ENCODE results near the gene PISD. TPM values are rescaled to one million over a fixed set of nuclear protein-coding genes. Genes with fewer than 3 reads are reported as not detected.
A peak's percentile ranks its signal among the peaks of the same experiment; 100 is the strongest.

The PISD gene
- total and polyA plus RNA-seq, 12 donors, result 25.1 to 99.5 (median 64.8) TPM

DNA sequence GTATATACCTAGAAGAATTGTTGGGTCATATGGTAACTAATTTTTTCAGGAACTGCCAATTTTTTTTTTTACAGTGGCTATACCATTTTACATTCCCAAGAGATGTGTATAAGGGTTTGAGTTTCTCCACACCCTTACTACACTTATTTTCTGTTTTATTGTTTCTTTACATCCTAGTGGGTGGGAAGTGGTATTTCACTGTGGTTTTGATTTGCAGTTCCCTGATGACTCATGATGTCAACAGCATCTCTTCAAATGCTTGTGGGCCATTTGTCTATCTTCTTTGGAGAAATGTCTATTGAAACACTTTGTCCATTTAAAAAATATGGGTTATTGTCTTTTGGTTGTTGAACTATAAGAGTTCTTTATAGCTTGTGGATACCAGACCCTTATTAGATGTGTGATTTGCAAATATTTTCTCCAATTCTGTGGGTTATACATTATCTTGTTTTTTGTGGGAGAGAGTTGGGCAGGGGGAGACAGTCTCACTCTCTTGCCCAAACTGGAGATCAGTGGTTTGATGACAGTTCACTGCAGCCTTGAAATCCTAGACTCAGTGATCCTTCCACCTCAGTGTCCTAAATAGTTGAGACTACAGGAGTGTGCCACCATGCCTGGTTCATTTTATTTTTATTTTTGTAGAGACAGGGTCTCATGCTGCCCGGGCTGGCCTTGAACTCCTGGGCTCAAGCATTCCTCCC is 30.3 kb upstream of the PISD start:
- Histone ChIP-seq H3K27me3 (no peaks in the 10 kb centered on the region), H3K9me3 (replicated peaks in 1 of 3) (no peaks in the 10 kb centered on the region), H3K4me3 (no peak overlapping the region), H3K27ac (no peak overlapping the region), H3K4me1 (replicated peaks in 1 of 2) (no peaks in the 10 kb centered on the region), H3K36me3 (replicated peaks in 1 of 2) (peaks cover 0 to 55% of the 10 kb centered on the region in 2 donors)
- WGBS, 4 donors, result 59 to 76% (median 66%) methylated on average over 1 of the region's 1 CpG
- no peak for DNase-seq
- intact Hi-C loops (cut with DNase I), result no loop called here
- TF ChIP-seq POLR2A (IDR thresholded peaks at IDR 0.05), result no peak

DNA sequence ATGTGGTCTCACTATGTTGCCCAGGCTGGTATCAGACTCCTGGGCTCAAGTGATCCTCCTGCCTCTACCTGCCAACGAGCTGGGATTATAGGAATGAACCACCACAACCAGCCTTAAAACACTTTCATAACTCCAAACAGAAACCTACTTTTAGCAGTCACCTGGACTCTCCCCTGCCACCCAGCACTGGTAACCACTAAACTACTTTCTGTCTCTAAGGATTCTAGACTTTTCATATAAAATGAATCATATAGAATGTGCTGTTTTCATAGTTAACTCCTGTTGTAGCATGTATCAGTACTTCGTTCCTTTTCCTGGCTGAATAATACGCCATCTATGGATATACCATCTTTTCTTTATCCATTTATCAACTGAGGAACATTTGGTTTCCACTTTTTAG is 29.4 kb upstream of the PISD start:
- WGBS, 4 donors, result 92 to 100% (median 98%) methylated on average over 3 of the region's 3 CpGs
- no peak overlapping the region for H3K4me3 ChIP-seq
- no peak overlapping the region for H3K27ac ChIP-seq
- DNase-seq, result no peak
- TF ChIP-seq, protein P1, sequence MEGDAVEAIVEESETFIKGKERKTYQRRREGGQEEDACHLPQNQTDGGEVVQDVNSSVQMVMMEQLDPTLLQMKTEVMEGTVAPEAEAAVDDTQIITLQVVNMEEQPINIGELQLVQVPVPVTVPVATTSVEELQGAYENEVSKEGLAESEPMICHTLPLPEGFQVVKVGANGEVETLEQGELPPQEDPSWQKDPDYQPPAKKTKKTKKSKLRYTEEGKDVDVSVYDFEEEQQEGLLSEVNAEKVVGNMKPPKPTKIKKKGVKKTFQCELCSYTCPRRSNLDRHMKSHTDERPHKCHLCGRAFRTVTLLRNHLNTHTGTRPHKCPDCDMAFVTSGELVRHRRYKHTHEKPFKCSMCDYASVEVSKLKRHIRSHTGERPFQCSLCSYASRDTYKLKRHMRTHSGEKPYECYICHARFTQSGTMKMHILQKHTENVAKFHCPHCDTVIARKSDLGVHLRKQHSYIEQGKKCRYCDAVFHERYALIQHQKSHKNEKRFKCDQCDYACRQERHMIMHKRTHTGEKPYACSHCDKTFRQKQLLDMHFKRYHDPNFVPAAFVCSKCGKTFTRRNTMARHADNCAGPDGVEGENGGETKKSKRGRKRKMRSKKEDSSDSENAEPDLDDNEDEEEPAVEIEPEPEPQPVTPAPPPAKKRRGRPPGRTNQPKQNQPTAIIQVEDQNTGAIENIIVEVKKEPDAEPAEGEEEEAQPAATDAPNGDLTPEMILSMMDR (IDR thresholded peaks at IDR 0.05), result no peak
- no peak for TF ChIP-seq POLR2A (IDR thresholded peaks at IDR 0.05)
- H3K9me3 ChIP-seq (replicated peaks in 1 of 3), result no peaks in the 10 kb centered on the region
- peaks cover 0 to 54% of the 10 kb centered on the region in 2 donors for H3K36me3 ChIP-seq (replicated peaks in 1 of 2)
- no peaks in the 10 kb centered on the region for H3K4me1 ChIP-seq (replicated peaks in 1 of 2)
- no peaks in the 10 kb centered on the region for H3K27me3 ChIP-seq
- intact Hi-C loops (cut with DNase I), result no loop called here

DNA sequence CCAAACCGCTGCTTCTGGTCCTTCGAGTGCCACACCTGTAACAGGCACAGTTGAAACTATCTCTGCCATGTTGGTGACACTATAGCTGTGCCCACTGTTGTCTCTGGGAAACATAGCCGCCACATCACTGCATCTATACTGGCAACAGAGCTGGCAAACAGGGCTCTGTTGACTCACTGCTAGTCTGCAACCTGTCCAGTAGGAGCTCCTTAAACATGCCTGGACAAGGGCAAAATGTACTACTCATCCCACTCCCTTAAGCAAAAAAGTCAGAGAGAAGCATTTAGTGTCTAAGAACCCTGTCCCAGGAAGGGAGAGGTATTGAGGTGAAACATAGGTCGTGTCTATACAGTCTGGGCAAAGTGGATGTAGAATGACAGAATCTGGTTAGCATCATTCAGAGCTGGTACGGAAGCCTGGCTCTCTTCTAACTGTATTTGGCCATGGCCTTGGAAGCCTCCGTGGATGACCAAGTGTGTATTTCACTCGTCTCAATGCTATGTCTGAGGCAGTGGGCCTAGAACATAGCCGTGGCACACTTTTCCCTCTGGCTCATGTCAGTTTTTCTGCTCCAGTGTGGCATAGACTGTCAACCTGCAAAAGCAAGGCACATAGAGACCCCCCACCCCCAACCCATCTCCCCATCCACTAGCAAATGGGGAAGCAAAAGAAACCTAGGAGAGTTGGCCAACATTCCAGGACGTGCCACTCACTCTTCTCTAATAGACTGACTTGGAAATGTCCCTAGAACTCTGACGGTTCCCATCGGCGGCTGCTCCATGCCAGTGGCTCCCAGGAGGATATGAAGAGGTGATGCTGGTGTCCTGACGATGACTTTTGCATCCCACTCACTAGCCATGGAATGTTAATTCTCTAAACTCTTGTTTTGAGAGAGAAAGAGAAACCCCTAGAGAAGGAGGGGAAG is 21.4 kb upstream of the PISD start:
- peaks cover 14 to 26% of the 10 kb centered on the region in 2 donors for H3K4me1 ChIP-seq (replicated peaks in 1 of 2)
- H3K27me3 ChIP-seq, result no peaks in the 10 kb centered on the region
- DNase-seq, result no peak
- no peak overlapping the region for H3K4me3 ChIP-seq
- peaks cover 0 to 47% of the 10 kb centered on the region in 2 donors for H3K36me3 ChIP-seq (replicated peaks in 1 of 2)
- TF ChIP-seq, protein P1 (IDR thresholded peaks at IDR 0.05), result no peak
- no peak for TF ChIP-seq POLR2A (IDR thresholded peaks at IDR 0.05)
- no peaks in the 10 kb centered on the region for H3K9me3 ChIP-seq (replicated peaks in 1 of 3)
- peak overlapping the region in 3 of 5 donors; percentile 12 to 71 (median 18) for H3K27ac ChIP-seq
- WGBS, 4 donors, result 74 to 84% (median 83%) methylated on average over 13 of the region's 13 CpGs
- intact Hi-C loops (cut with DNase I), result loop anchor here in 1 of 2 donors (10.0 kb wide), 1 partner anchor 61 kb away; no protein-coding TSS in a partner anchor

DNA sequence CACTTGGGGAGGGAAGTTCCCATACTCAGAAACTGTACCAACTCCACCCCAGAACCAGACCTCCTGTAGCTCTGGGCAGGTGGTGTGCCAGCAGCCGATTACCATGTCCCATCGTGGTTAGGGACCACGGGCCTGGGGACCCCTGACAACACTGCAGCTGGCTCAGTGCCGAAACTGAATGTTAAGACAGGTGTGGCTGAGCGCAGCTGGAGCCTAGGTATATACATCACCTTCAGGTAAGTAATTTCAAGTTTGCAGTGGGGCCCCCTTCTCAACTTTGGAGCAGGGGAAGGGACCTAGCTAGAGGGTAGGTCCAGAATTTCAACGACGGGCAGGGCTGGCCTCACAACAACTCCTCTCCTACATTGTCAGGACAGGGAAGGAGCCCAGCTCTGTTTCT is 20.7 kb upstream of the PISD start:
- H3K4me3 ChIP-seq, result no peak overlapping the region
- no peaks in the 10 kb centered on the region for H3K27me3 ChIP-seq
- WGBS, 4 donors, result 90 to 97% (median 93%) methylated on average over 7 of the region's 7 CpGs
- H3K9me3 ChIP-seq (replicated peaks in 1 of 3), result no peaks in the 10 kb centered on the region
- no peak for DNase-seq
- intact Hi-C loops (cut with DNase I), result loop anchor here in 1 of 2 donors (10.0 kb wide), 1 partner anchor 62 kb away; no protein-coding TSS in a partner anchor
- no peak for TF ChIP-seq POLR2A (IDR thresholded peaks at IDR 0.05)
- TF ChIP-seq, protein P1 (IDR thresholded peaks at IDR 0.05), result no peak
- H3K4me1 ChIP-seq (replicated peaks in 1 of 2), result peaks cover 14 to 26% of the 10 kb centered on the region in 2 donors
- peak overlapping the region in 2 of 5 donors; percentile 18 to 71 for H3K27ac ChIP-seq
- H3K36me3 ChIP-seq (replicated peaks in 1 of 2), result peaks cover 0 to 47% of the 10 kb centered on the region in 2 donors

Data from adrenal gland (tissue), 12 donors.